HG03280 (cell line): ENCODE data around the gene MRPL39.
A peak's percentile ranks its signal among the peaks of the same experiment; 100 is the strongest.

Source experiments
- ATAC-seq: cut with Tn5 transposase; IDR thresholded peaks from one replicate; pipeline ENCODE4 v1.9.1; 2021; ENCODE audit warnings: mild to moderate bottlenecking, moderate library complexity; ENCODE audit not compliant: unreplicated experiment

The MRPL39 gene

DNA sequence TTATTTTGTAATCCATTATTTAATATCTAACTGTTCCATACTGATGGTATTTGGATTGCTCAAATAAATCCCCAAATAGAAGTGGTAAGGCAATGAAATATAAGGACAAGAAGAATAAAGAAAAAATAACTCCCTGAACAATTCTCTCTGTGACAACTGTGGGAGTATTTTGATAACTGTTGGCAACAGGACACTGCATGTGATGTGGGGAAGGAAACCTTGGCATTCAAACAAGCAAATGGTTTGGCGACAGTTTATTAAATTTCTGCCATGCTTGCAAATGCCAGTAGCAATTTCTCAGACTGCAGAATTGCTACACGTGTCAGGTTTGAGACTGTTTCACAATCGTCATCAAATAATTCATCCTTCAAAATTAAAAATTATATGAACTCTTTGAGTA lies 8.6 kb upstream of the MRPL39 start:
- no peak for ATAC-seq

DNA sequence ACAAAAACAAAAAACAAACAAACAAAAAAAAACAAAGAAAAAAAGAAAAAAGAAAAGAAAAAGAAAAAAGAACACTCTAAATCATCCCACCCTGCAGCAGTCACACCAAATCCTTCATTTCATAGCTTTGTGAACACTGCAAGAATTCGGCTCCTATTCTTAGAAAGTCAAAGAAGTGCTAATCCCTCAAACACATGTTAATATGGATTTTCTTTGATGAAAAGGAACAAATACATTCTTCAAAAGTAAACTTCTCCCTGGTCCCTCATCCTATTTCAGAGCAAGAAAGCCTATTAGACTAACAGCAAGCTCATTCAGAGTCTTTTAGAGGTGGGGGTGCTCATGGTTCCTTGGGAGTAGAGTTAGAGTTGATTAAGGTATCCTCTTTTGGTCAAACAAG lies 7.2 kb upstream of the MRPL39 start:
- no peak for ATAC-seq

DNA sequence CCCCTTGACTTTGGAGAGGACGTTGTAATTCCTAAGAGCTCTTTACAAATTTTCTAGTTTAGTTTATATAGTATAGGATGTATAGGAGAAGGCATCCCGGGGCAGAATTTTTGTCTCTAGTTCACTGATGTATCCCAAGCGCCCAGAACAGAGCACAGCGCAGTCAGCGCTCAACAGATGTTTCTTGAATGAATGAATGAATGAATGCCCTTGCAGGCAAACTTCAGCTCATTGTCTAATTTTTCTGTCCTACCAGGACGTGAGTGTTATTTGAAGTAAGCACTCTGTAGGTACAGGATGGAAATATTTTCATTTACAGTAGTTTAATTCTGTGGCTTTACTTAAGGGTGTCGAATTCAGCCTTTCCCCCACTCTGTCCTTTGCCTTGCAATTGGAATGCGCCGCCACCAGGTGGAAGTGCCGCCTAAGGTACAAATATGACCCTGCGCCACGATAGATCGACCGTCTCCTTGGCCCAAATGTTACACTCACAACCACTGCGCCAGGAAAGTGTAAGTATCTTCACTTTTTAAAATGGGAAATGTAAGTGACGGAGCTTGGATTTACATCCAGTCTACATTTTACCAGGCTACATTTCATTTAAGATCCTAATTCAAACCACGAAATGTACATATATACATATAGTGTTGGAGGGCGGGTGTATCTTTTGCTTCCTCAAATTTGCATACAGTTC lies 910 bp upstream of the MRPL39 start:
- ATAC-seq = peak; percentile 70

DNA sequence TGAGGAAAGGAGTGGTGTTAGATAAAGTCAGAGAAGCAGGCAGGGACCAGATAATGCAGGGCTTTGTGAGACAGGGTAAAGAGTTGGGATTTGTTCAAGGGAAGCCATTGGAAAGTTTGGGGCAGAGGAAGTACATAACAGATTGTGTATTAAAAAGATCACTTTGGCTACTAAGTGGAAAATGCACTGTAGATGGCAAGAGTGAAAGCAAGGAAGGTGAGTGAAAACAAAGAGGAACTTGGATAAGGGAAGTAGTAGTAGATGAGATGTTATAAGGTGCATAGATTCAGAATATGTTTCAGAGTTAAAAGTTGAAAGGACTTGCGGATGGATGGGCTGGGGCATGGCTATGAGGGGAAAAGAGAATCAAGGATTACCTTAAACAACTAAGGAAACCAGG lies 17.4 kb downstream of the MRPL39 start:
- no peak for ATAC-seq

DNA sequence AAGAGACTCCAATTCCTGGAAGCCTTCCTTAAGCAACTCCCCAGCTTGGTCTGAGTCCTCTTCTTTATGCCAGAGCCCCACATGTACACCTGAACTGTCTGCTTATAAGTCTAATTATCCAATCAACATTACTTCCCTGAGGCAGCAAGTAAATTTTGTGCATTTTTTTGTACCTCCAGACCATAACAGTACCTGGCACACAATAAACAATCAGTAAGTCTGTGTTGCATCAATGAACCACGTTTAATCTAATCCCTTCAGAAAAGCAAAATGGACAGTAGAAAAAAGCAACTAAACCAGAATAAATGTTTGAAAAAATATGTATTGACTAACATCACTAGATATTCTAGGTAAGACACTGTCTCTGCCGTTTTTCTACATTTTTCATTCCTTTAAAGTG lies 20.5 kb downstream of the MRPL39 start:
- no peak for ATAC-seq

DNA sequence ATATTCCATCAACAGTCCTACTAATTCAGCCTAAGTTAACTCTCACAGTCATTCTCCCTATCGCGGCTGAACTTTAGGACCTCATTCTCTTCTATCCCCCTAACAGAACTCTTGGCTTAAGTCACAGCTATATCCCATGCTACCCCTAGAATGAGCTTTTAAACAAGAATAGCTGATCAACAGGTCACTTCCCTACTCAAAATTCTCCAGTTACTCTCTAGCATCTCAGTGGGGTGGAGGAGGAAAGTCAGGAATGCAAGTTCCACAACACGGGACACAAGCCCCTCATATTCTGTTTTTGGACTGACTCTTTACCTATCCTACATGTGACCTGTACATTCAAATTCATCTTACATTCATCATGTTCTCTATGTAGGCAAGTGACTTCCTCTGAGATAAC lies 21.0 kb downstream of the MRPL39 start:
- ATAC-seq = no peak

DNA sequence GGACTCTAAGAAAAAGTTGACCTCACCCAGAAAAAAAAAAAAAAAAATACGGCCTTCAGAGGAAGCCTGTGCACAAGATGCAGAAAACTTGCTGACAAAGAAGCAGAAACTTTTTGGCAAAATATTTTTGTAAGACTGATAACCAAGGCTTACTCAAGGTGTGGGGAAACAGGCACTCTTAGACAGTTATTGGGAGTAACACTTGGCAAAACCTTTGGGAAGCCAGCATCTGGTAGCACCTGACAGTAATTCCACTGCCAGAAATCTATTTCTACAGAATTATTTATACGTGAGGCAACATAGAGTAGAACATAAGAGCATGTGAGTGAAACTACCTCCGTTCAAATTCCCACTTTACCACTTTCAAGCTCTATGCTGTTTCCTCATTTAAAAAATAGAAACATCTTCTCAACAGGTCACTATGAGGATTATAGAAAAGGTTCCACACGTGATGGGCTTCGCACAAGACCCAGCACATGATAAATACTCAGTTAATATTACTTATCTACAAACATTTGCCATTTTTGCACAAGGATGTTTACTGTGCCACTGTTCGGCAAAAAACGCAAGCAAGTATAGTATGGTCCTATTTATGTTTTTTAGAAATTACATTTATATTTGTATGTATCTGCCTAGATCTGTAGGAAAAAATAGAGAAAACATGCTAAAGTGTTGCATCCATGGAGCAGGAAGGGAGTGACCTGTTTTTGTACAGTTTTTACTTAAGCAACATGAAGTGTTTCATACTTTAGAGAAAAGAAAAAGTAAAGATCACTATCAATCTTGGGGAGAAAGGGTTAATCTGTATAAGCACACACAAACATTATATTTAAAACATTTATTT lies 22.2 kb downstream of the MRPL39 start:
- no peak for ATAC-seq

DNA sequence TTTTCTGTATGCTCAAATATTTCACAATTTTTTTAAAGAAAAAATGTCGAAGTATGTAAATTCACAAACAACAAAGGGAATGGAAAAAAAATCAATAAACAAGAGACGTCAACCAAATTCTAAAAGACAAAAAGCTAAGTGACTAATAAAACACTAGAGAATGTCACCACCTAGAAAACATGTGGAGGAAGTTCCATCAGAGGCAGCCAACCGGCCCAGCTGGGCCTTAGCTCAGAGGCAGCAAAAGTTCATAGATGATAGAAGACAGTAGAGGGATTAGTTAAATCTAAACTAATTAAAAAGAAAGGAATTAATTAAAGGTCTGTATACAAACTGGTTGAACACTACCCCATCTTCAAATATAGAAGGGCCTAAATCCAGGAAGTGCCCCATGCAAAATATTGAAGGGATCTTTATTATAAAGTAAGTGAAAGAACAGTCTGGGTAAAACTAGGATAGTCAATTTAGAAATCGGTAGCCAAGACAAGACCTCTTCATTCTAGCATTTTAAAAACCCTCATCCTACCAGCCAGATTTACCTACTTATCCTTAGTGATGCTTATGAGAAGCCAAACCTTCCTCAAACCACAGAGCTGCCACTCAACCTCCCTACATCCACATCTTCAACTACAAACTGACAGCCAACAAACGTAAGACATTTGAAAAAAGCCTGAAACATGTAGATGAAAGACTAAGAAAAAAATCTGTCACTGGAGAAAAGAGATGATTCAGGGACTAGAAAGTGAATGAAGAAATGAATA lies 23.7 kb downstream of the MRPL39 start:
- no peak for ATAC-seq

DNA sequence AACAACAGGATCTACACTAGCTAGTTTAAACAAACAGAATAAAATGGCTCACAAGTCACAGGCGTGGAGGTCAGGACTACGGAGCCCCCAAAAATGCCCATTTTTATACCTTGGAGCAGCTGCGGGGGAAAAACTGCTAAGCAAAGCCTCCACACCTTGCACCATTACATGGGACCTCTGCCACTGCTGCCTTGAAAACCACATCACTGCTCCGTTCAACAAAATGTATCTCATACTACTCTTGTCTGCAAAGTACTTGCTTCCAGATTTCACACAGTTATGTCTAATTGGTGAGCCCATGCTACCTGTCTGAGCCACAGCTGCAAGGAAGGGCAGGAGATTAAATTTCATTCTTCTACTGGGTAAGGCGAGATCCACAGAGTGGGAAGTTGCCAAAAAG lies 24.4 kb downstream of the MRPL39 start:
- ATAC-seq = no peak

DNA sequence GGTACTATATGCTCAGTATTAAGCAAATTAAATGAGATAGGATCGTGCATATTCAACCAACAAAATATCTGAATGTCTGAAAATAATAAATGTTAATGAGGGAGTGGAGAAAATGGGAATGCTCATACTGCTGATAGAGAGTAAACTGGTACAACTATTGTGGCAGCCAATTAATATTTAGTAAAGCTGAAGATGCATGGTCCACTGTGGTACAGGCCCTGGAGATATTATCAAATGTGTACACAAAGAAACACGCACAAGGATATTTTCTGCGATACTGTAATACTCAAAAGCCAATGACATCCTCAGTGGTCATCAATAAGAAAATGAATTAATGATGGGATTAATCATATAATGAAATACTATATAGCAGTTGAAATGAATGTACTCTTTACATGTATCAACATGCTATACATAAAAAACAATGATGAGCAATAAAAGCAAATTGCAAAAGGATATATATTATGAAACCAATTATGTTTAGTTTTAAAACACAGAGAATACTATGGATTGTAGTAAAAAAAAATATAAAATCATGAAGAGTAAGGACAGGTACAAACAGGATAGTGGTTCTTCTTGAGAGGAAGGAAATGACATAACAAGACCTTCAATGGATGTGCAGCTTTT lies 25.0 kb downstream of the MRPL39 start:
- no peak for ATAC-seq

DNA sequence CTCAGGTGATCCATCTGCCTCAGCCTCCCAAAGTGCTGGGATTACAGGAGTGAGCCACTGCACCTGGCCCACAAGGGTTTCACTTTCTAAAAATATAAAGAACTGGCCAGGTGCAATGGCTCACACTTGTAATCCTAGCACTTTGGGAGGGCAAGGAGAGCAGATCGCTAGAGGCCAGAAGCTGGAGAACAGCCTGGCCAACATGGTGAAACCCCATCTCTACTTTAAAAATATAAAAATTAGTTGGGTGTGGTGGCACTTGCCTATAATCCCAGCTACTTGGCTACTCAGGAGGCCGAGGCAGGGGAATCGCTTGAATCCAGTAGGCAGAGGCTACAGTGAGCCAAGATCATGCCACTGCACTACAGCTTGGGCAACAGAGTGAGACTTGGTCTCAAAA lies 25.7 kb downstream of the MRPL39 start:
- no peak for ATAC-seq

DNA sequence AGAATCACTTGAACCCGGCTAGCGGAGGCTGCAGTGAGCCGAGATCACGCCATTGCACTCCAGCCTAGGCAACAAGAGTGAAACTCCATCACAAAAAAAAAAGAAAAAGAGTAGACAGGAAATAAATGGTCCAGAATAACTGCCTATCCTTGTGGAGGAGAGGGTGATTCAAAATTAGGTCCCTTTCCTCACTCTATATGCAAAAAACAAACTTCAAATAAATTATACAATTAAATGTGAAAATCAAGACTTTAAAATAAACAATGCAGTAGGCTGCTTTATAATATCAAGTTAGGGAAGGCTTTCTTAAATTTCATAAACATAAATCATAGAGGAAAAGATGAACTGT lies 26.4 kb downstream of the MRPL39 start:
- no peak for ATAC-seq

DNA sequence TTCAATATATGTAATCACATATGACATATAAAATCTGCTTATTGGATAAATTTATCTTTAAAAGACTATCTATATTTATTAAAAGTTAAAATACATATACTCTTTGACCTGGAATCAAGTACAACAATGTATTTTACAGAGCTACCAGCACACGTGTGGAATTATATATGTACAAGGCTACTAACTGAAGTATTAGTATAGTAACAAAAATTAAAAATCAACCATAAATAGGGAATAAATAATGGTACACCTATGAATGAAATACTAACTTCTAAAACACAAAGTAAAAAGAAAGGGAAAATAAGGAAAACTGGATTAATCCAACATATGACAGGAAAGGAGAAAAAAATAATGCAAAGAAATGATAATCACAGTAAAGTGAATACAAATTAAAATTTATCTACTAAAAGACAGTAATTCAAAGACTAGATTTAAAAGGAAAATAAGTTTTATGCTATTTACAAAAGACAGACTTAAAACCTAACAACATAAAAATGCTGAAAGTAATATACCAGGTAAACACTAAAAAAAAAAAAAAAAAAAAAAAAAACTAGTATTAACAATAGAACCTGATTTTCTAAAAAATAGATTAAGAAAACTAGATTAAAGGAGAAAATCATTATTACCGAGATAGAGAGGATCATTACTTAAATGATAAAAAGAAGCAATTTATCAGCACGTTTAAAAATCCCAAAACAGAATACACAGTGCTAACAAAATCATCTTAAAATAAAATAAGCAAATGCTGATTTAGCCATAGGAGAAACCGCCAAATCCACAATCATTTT lies 27.9 kb downstream of the MRPL39 start:
- ATAC-seq = no peak

DNA sequence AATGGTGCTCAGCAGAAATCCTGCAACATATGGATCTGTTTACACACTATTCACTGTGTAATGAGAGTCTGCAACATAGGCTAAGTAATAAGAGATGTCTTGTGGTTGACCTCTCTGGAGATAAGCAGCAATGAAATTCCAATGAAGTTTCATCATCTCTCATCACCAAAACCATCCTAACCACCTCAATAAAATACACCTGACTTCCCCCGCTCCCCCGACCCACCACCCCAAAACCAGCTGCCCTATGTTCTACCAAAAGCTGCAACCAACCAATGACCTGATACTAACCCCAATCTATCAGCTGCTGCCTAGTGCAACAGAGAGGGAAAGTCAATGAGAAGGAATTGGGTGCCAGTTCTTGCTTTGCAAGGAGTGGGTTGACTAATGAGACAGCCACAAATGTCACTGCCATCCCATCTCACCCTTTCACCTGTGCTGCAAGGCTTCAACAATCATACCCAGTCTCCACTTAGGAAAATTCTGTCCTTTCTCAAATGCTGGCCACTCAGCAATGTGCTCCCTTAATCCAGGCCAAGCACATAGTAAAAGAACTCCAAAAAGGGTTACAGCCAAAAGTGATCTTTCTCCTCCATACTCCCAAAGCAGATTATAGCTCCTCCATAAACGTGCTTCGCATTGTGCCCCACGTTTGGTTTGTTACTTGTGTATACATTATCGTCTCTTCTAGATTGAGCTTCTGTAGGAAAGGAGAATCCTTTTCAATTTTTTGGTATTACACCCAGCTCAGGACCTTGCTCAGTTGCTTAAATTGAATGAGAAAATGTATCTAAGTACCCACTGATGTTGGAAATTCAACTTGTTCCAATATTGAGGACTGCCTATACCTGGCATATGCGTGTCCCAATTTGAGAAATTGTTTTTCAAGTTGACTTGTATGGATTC lies 29.0 kb downstream of the MRPL39 start:
- peak; percentile 33 for ATAC-seq

DNA sequence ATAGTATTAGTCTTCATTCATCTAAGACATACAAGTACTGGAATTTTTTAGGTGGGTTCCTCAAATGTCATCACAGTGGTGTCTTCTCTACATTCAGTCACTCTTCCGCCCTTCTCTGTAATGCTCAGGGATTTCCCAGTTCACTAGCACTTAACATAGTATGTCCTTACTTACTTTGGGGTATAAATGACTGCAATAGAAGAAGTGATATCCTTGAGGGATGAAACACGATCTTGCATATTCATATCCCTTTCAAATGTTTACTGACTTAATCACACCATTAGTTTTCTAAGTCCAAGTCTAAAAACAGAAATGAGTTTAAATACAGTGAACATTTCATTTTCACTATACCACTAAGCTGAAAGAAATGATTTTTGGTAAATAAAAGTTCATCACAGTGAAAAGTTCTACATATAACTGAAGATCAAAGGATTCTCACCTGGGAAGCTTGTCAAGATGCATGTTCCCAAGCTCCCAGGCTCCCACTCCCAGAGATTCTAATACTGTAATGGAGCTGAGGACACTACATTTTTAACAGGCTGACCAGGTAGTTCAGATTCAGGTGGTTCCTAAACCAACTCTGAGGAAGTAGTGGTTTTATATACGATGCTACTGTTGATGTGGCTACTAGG lies 29.7 kb downstream of the MRPL39 start:
- ATAC-seq = no peak

DNA sequence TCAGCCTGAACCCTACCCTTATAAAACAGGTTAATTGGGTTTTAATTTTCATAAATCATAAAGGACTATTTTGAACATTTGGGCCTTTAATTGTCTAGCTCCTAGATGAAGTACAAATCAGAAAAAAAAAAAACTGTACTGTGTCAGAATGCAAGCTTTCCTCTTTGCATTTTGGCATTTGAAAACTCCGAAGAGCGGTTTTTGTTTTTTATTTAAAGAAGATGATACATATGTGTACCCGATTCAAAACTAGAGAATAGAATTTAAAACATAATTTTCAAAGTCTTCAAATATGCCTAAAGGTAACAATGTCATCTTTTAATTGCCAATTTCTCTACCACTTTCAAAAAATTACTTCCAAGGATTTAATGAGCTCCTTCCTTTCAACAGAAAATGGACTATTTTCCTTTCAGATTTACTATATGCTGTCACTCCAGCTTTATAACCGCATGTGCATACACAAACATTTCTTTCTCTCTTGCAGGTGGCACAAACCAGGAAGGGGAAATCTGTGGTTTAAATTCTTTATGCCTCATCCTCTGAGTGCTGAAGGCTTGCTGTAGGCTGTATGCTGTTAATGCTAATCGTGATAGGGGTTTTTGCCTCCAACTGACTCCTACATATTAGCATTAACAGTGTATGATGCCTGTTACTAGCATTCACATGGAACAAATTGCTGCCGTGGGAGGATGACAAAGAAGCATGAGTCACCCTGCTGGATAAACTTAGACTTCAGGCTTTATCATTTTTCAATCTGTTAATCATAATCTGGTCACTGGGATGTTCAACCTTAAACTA lies 33.7 kb downstream of the MRPL39 start:
- peak; percentile 24 for ATAC-seq

DNA sequence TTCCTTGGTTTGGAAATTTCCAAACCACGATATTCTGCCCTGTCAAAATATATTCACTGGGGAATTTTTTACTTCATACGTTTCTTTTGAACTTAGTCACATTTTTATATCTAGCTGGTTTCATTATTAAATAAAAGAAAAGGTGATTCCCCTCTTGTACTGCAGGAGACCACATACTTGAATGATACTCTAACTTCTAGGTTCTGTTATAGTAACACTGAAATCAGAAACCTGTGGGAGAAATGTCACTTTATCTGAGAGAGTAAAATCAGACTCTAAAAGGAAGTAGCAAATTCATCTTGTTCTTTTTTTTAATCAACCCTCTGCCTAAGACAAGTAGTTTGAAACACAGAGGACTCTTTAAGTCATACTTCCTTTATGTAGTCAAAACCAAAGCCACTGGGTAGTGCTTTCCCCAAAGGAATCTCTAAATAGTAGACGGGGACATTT lies 34.4 kb downstream of the MRPL39 start:
- peak; percentile 43 for ATAC-seq

DNA sequence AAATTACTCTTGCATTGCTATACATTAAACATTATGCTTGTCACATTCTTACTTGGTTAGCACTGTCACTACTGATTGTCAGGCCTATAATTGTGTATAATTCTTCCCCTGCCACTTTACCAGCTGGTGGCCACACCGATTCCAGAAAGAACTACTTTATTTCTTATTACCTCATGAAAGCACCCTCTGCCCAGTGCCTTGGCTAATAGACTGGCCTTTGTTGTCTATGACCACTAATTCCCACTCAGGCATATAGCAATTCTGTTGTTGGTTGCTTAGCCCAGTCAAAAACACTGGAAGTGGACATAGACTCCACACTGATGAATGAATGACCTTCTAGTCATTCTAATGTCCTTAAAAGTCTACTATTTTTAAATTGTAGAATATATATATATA lies 35.6 kb downstream of the MRPL39 start:
- no peak for ATAC-seq
